Activated naive CD8-positive, alpha-beta T cell treated with anti-CD3 and anti-CD28 coated beads, Interleukin-2, amount 10 ng/mL, durations not matched to agents 7 days and 5 days (primary cell): ENCODE measurements around the gene PCP2. TPM values are rescaled to one million over a fixed set of nuclear protein-coding genes. Genes with fewer than 3 reads are reported as not detected.

Experiments used
- ATAC-seq: fragments of 150-1000 bp; cut with Tn5 transposase; one replicate; pipeline ENCODE4 v1.10.0; 2021; ENCODE audit warnings: low read depth, moderate library complexity
- POLR2A ChIA-PET: fragments of 350-600 bp; sonication (Branson Sonifier 250); formaldehyde crosslinking; loops from one replicate; lab custom pipeline; 2021; ENCODE audit warnings: antibody characterized with exemption; lab: Charles Lee
- DNase-seq: peaks from one replicate; pipeline ENCODE4 v3.0.0; 2021
- H3K27ac Mint-ChIP-seq: one replicate; pipeline ENCODE4 v1.8.0; 2022; ENCODE audit warnings: mild to moderate bottlenecking, mixed read lengths
- H3K27me3 Mint-ChIP-seq: one replicate; pipeline ENCODE4 v1.8.0; 2022; ENCODE audit warnings: mild to moderate bottlenecking, moderate library complexity, mixed read lengths
- H3K36me3 Mint-ChIP-seq: one replicate; pipeline ENCODE4 v1.8.0; 2021; ENCODE audit warnings: mild to moderate bottlenecking, mixed read lengths
- H3K4me1 Mint-ChIP-seq: one replicate; pipeline ENCODE4 v1.8.0; 2021; ENCODE audit warnings: mixed read lengths
- H3K4me3 Mint-ChIP-seq: one replicate; pipeline ENCODE4 v1.8.0; 2022; ENCODE audit warnings: mild to moderate bottlenecking, moderate library complexity, mixed read lengths
- H3K9me3 Mint-ChIP-seq: one replicate; pipeline ENCODE4 v1.8.0; 2021; ENCODE audit warnings: mixed read lengths
- total RNA-seq, 2 experiments: library from RNA; stranded (reverse); gene quantifications; one replicate each; pipeline ENCODE4 v1.2.3, GENCODE V29; 2021

The PCP2 gene
- 1 to 10 TPM; 2.6 to 4.8 TPM for total RNA-seq

DNA sequence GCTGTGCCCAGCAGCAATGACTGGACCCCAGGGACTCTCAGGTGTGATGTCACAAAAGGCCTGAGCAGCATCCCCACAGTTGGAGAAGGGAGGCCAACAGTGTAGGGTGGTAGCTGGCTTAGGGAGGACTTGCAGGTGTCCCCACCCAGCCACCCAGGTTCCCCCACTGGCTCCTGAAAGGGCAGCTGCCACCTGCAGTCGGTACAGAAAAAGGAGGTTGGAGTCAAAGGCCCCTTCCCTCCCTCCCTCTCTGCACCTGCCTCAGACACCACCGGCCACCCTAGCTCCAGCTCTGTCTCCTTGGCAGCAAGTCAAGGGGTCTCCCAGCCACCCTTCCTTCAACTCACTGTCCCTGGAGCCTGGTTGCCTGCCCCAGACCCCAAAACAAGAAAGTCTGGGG is at the start of gene PCP2:
TSS of gene PCP2 (minus strand) at position 22 of the 400 bp plus-strand sequence. CDS start 262 bp downstream, outside the sequence.
- POLR2A ChIA-PET, result no interaction called here
- peaks cover 24% of the 10 kb centered on the region for H3K4me1 Mint-ChIP-seq
- no peaks in the 10 kb centered on the region for H3K27me3 Mint-ChIP-seq
- no peak for DNase-seq
- H3K9me3 Mint-ChIP-seq, result no peaks in the 10 kb centered on the region
- H3K36me3 Mint-ChIP-seq, result peaks cover 4% of the 10 kb centered on the region
- H3K4me3 Mint-ChIP-seq, result no peak within 1 kb of the TSS
- H3K27ac Mint-ChIP-seq, result no peak within 1 kb of the TSS
- no peak for ATAC-seq

GRCh38 chr19:7682175-7682855 is 48.8 kb upstream of the PCP2 start:
- Mint-ChIP-seq H3K27me3 (peaks cover 4% of the 10 kb centered on the region), H3K27ac (peak overlapping the region; percentile 95), H3K4me1 (peaks cover 24% of the 10 kb centered on the region), H3K4me3 (peak overlapping the region; percentile 94), H3K36me3 (peaks cover 7% of the 10 kb centered on the region), H3K9me3 (no peaks in the 10 kb centered on the region)
- DNase-seq (no peak), ATAC-seq (no peak)
- POLR2A ChIA-PET, result no interaction called here

DNA sequence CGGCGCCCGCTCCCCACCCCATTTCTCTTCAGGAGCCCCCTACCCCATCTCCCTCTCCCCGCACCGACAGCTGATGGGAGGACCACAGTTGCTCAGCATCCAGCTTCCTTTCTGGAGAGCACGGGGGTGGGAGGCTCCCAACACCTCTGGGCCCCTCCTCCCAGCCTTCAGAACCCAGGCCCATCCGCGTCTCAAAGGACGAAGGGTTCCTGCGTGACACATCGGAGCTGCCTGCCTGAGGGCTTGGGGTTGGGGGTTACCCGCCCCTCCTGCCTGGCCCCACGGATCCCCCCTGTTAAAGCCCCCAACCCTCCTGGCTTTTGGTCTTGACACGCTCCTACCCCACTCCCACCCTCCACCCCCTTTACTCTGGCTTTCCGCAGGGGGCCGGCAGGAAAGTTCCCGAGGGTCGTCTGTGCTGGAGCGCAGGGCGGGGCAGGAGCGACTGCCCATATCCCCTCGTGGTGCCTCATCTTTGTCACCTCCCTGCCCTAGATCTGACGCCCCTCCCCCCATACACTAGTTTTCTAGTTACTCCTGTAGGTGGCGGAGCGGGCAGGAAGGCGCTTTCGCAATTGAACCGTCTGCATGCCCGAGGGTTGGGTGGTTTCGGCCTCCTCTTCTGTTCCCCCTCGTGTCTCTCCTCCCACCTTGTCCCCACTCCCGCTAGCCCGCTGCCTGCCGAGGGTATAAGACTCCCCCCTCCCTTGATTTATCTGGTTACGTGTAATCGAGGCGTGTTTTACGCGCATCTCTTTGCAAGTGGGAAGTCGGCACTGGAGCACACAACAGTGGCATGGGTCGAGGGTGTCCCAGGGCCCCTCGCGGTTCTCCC is 48.0 kb upstream of the PCP2 start:
- Mint-ChIP-seq H3K4me1 (peaks cover 31% of the 10 kb centered on the region), H3K4me3 (peak overlapping the region; percentile 94)

DNA sequence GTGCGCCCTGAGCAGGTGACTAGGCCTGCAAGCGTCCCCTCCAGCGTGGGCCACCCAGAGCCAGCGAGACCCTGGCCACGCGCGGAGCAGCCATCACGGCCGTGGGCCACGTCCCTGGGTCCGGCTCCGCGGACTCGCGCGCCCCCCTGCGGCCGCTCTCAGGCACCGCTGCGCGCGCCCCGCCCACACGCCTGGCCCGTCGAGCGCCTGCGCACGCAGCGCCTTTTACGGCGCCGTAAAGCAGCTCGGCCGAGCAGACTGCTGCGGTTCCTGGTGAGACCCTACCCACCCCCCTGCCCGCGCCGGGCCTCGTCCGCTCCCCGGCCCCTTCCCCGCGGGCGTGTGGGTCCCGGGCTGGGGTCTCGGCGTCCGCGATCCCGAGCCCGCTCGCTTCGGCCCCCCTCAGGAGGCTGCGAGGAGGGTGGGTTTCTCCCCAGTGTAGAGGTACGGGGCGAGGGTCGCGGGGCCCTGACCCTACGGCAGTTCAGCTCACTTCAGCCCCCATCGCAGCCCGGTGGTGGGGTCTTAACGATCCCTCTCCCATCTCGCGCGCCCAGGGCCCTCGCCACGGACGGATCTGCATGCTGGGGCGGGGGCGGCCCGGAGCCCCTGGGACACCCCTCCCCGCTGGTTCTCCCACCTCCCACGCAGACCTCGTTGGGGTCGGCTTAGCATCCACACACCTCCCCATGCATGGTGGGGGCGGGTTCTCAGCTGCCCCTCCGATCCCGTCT is 47.3 kb upstream of the PCP2 start, which contains the start of gene TRAPPC5:
TSS of gene TRAPPC5 (plus strand) at position 228 of the 734 bp plus-strand sequence. CDS start 1,421 bp downstream, outside the sequence.
- POLR2A ChIA-PET, result interaction anchor here (0.5 to 2.2 kb wide), 17 partner anchors 10 to 513 kb away, joined by 3 to 16 read pairs (median 4); partner anchors contain the start of genes PET100, RETN, STXBP2 and XAB2
- H3K36me3 Mint-ChIP-seq, result peaks cover 7% of the 10 kb centered on the region
- DNase-seq, result peak; percentile 97
- peaks cover 13% of the 10 kb centered on the region for H3K27me3 Mint-ChIP-seq
- peak within 1 kb of the TSS; percentile 95 for H3K27ac Mint-ChIP-seq
- ATAC-seq, result peak; percentile 70
- H3K4me3 Mint-ChIP-seq, result peak within 1 kb of the TSS; percentile 94
- no peaks in the 10 kb centered on the region for H3K9me3 Mint-ChIP-seq
- peaks cover 39% of the 10 kb centered on the region for H3K4me1 Mint-ChIP-seq

More for the DNA sequence above, 48.0 kb upstream of the PCP2 start:
- Mint-ChIP-seq H3K36me3 (peaks cover 7% of the 10 kb centered on the region), H3K9me3 (no peaks in the 10 kb centered on the region), H3K27me3 (peaks cover 11% of the 10 kb centered on the region), H3K27ac (peak overlapping the region; percentile 95)
- POLR2A ChIA-PET, result interaction anchor here (0.5 to 2.2 kb wide), 16 partner anchors 11 to 512 kb away, joined by 3 to 16 read pairs (median 5); partner anchors contain the start of genes PET100, RETN, STXBP2 and XAB2
- DNase-seq (peak; percentile 72), ATAC-seq (peak; percentile 49)

DNA sequence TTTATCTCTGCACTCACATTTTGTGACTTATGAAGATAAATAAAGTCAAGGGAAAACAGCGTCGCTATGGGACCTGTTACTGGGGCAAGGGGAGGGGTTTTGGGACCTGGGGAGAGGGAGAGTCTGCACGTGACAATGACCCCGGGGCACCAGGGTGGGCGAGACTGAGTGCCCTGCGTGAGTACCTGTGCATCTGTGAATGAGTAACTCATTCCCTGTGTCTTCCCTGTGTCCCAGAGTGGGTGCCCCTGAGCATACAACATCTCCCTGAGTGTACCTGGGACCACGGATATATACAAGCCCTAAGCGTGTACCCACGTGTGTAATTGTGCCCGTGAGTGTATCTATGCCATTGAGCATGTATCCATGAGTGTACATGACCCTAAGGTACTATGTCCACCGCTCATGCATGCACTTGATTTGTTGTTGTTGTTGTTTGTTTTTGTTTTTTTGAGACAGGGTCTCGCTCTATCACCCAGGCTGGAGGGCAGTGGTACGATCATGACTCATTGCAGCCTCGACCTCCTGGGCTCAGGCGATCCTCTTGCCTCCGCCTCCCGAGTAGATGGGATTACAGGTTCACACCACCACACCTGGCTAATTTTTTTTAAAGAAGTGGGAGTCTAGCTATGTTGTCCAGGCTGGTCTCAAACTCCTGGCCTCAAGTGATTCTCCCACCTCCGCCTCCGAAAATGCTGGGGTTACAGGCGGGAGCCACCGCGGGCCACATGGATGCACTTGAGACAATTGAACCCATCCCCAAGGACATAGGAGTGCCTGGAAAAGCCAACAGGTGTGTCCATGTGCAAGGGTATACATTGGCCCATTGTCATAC is 46.5 kb upstream of the PCP2 start:
- Mint-ChIP-seq H3K36me3 (peaks cover 4% of the 10 kb centered on the region), H3K9me3 (no peaks in the 10 kb centered on the region), H3K27me3 (peaks cover 13% of the 10 kb centered on the region), H3K4me3 (peak overlapping the region; percentile 94), H3K27ac (peak overlapping the region; percentile 95), H3K4me1 (peaks cover 40% of the 10 kb centered on the region)
- DNase-seq (no peak), ATAC-seq (no peak)
- POLR2A ChIA-PET, result interaction anchor here (0.7 to 2.2 kb wide), 11 partner anchors 10 to 514 kb away, joined by 3 to 16 read pairs (median 6); partner anchors contain the start of genes PET100, RETN, STXBP2 and XAB2

- H3K36me3 Mint-ChIP-seq, result peaks cover 4% of the 10 kb centered on the region
- ATAC-seq (peak; percentile 50), DNase-seq (peak; percentile 51)
- peak overlapping the region; percentile 74 for H3K27ac Mint-ChIP-seq
- peaks cover 13% of the 10 kb centered on the region for H3K27me3 Mint-ChIP-seq
- H3K4me1 Mint-ChIP-seq, result peaks cover 45% of the 10 kb centered on the region
- POLR2A ChIA-PET, result interaction anchor here (0.9 kb wide), 2 partner anchors 31 to 50 kb away, joined by 3 to 4 read pairs; partner anchors contain the start of genes PET100 and XAB2
- peak overlapping the region; percentile 61 for H3K4me3 Mint-ChIP-seq
- no peaks in the 10 kb centered on the region for H3K9me3 Mint-ChIP-seq
These were observed 45.6 kb upstream of the PCP2 start for GRCh38 chr19:7678971-7679751.

GRCh38 chr19:7677669-7678311 is 44.3 kb upstream of the PCP2 start:
- Mint-ChIP-seq H3K4me3 (no peak overlapping the region), H3K36me3 (peaks cover 1% of the 10 kb centered on the region), H3K27ac (no peak overlapping the region), H3K27me3 (peaks cover 20% of the 10 kb centered on the region), H3K4me1 (peaks cover 50% of the 10 kb centered on the region), H3K9me3 (no peaks in the 10 kb centered on the region)
- DNase-seq, result no peak
- ATAC-seq, result no peak
- POLR2A ChIA-PET, result interaction anchor here (0.9 to 1.0 kb wide), 2 partner anchors 40 to 48 kb away, joined by 3 to 4 read pairs; partner anchors contain the start of genes PET100 and XAB2

- DNase-seq (no peak), ATAC-seq (no peak)
- peaks cover 1% of the 10 kb centered on the region for H3K36me3 Mint-ChIP-seq
- peaks cover 50% of the 10 kb centered on the region for H3K4me1 Mint-ChIP-seq
- POLR2A ChIA-PET, result interaction anchor here (2.4 kb wide), 1 partner anchor 20 kb away, joined by 6 read pairs; no protein-coding TSS in a partner anchor
- peak within 1 kb of the TSS; percentile 65 for H3K4me3 Mint-ChIP-seq
- H3K27me3 Mint-ChIP-seq, result peaks cover 22% of the 10 kb centered on the region
- H3K27ac Mint-ChIP-seq, result peak within 1 kb of the TSS; percentile 34
- no peaks in the 10 kb centered on the region for H3K9me3 Mint-ChIP-seq
These were observed 43.3 kb upstream of the PCP2 start, which contains the start of gene MCEMP1 for GRCh38 chr19:7676854-7677253. MCEMP1 (plus strand) TSS chr19:7677090; CDS start chr19:7677121, 31 bp downstream.

- POLR2A ChIA-PET, result interaction anchor here (2.4 kb wide), 1 partner anchor 19 kb away, joined by 6 read pairs; no protein-coding TSS in a partner anchor
- no peak for ATAC-seq
- H3K4me1 Mint-ChIP-seq, result peaks cover 48% of the 10 kb centered on the region
- no peaks in the 10 kb centered on the region for H3K36me3 Mint-ChIP-seq
- H3K4me3 Mint-ChIP-seq, result peak overlapping the region; percentile 65
- H3K27me3 Mint-ChIP-seq, result peaks cover 27% of the 10 kb centered on the region
- H3K9me3 Mint-ChIP-seq, result no peaks in the 10 kb centered on the region
- peak overlapping the region; percentile 34 for H3K27ac Mint-ChIP-seq
- no peak for DNase-seq
These were observed 42.9 kb upstream of the PCP2 start for GRCh38 chr19:7676376-7676775.

DNA sequence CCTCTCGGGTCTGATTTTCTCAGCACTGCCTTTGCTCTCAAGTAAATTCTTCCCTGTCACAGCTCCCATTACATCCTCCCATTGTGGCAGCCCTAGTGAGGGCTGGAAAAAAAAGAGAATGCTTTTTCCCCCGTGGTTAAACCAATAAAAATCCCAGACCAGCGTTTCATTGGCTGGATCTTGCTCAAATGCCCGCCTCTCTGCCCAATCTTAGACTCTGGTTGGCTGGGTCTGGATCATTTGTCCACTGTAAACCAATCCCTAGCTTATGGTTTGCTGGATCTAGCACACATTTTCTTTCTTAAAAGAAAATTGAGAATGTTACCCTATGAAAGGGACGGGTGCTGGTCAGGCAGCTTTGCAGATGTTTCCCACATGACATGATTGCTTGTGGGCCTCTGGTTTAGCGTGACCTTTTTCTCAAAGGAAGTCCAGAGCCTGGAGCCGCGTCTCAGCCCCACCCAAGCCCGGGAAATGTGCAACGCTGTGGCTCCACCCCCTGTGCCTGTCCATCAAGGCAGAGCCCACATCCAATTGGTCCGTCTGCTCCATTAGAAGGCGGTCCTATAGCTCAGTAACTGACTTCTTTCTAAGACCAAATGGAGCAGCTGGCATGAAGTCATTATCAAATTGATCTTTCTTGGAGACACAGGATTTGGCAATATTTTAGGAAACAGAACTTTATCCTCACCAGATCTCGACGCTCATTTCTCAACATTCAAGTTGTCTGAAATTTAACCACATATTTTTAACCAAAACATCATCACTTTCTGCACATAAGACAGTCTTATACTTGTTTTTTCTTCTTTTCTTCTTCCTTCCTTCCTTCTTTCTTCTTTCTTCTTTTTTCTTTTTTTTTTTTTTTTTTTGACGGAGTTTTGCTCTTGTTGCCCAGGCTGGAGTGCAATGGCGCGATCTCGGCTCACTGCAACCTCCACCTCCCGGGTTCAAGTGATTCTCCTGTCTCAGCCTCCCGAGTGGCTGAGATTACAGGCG is 40.8 kb upstream of the PCP2 start:
- Mint-ChIP-seq H3K27me3 (peaks cover 31% of the 10 kb centered on the region), H3K9me3 (no peaks in the 10 kb centered on the region), H3K4me3 (no peak overlapping the region), H3K27ac (no peak overlapping the region), H3K36me3 (no peaks in the 10 kb centered on the region), H3K4me1 (peaks cover 49% of the 10 kb centered on the region)
- DNase-seq, result no peak
- POLR2A ChIA-PET, result interaction anchor here (0.9 kb wide), 1 partner anchor 45 kb away, joined by 4 read pairs; the partner anchor contains the start of genes PET100 and XAB2
- no peak for ATAC-seq
